Natural killer cell (primary cell): Measurements from ENCODE around the gene SLC29A4. TPM values are rescaled to one million over a fixed set of nuclear protein-coding genes. Genes with fewer than 3 reads are reported as not detected.

ENCODE experiments used
- ATAC-seq, 3 donors: fragments of 150-1000 bp in 2 of 3; fragments of 200-7000 bp in 1 of 3; cut with Tn5 transposase; 1 replicate in 1 of 3; 2 replicates in 2 of 3; pipeline ENCODE4 v1.10.0; 2021; ENCODE audit warnings: mild to moderate bottlenecking in 2 of 3, moderate library complexity in 2 of 3
- DNase-seq, 2 donors: peaks; one replicate each; pipeline versions ENCODE4 v3.0.0 to v3.0.0-alpha.2; 2013 to 2021; ENCODE audit warnings: mixed read lengths in 1 of 2
- H3K27ac ChIP-seq: one replicate; pipeline ENCODE4 v1.5.1; 2013; ENCODE audit warnings: mild to moderate bottlenecking, low read length
- H3K27me3 ChIP-seq: one replicate; pipeline ENCODE4 v1.6.1; 2013; ENCODE audit warnings: low read length; ENCODE audit not compliant: control insufficient read depth, insufficient read depth
- H3K36me3 ChIP-seq: one replicate; pipeline ENCODE4 v1.6.1; 2013; ENCODE audit warnings: low read length; ENCODE audit not compliant: control insufficient read depth, insufficient read depth
- H3K4me1 ChIP-seq: one replicate; pipeline ENCODE4 v1.6.1; 2013; ENCODE audit warnings: low read length; ENCODE audit not compliant: control insufficient read depth, insufficient read depth
- H3K4me3 ChIP-seq: one replicate; pipeline ENCODE4 v1.5.1; 2013; ENCODE audit warnings: low read length
- H3K9me3 ChIP-seq: one replicate; pipeline ENCODE4 v1.6.1; 2013; ENCODE audit warnings: low read length; ENCODE audit not compliant: control insufficient read depth, insufficient read depth
- H3K27ac Mint-ChIP-seq, 2 donors: one replicate each; pipeline ENCODE4 v1.8.0; 2022; ENCODE audit warnings: mild to moderate bottlenecking in 2 of 2, mixed read lengths in 2 of 2, moderate library complexity in 1 of 2
- H3K27me3 Mint-ChIP-seq, 2 donors: one replicate each; pipeline ENCODE4 v1.8.0; 2022; ENCODE audit warnings: low read depth in 2 of 2, mixed read lengths in 2 of 2
- H3K36me3 Mint-ChIP-seq: one replicate; pipeline ENCODE4 v1.8.0; 2022; ENCODE audit warnings: mixed read lengths
- H3K4me1 Mint-ChIP-seq, 2 donors: one replicate each; pipeline ENCODE4 v1.8.0; 2022; ENCODE audit warnings: mixed read lengths in 2 of 2
- H3K4me3 Mint-ChIP-seq: one replicate; pipeline ENCODE4 v1.8.0; 2022; ENCODE audit warnings: mild to moderate bottlenecking, moderate library complexity, mixed read lengths
- H3K9me3 Mint-ChIP-seq, 2 donors: one replicate each; pipeline ENCODE4 v1.8.0; 2022; ENCODE audit warnings: mixed read lengths in 2 of 2
- CTCF ChIP-seq: fragments of 200-600 bp; IDR thresholded peaks from one replicate; pipeline ENCODE4 v1.8.0; 2022; ENCODE audit warnings: antibody characterized with exemption
- WGBS: methylation state at CpG from one replicate; pipeline ENCODE4 v1.1.7; 2013; ENCODE audit warnings: missing lambda C conversion rate; ENCODE audit not compliant: insufficient coverage; 5-methylcytosine and 5-hydroxymethylcytosine counted together
- intact Hi-C: fragments of 100-400 bp; cut with micrococcal nuclease; formaldehyde crosslinking; loops from one replicate; pipeline ENCODE4 v1.14.2; 2022
- total RNA-seq, 4 donors: library from RNA; stranded (reverse); fragments of 120-200 nt in 1 of 4; gene quantifications; one replicate each; pipeline versions ENCODE4 v1.2.3 to v1.2.4, GENCODE V29; 2013 to 2022

SLC29A4 gene
- total RNA-seq, 3 donors from 2014 or later (not counting 1 experiment from before 2014, with no cell fraction given) = 0.16 to 0.95 (median 0.40) TPM

- WGBS = 97% methylated on average over 20 of the region's 21 CpGs
- no peak for TF ChIP-seq CTCF
- peak overlapping the region in 1 of 2 donors; percentile 38 for H3K27ac Mint-ChIP-seq
- DNase-seq (no peak), ATAC-seq (no peak)
- intact Hi-C loops = no loop called here
- H3K4me1 ChIP-seq = peaks cover 11% of the 10 kb centered on the region
- no peaks in the 10 kb centered on the region for H3K27me3 ChIP-seq
- peaks cover 9% of the 10 kb centered on the region for H3K36me3 Mint-ChIP-seq
- H3K4me3 Mint-ChIP-seq = no peak overlapping the region
- H3K9me3 Mint-ChIP-seq = no peaks in the 10 kb centered on the region
- no peaks in the 10 kb centered on the region for H3K27me3 Mint-ChIP-seq
- H3K9me3 ChIP-seq = peaks cover 4% of the 10 kb centered on the region
- H3K36me3 ChIP-seq = peaks cover 59% of the 10 kb centered on the region
- H3K4me3 ChIP-seq = no peak overlapping the region
- no peak overlapping the region for H3K27ac ChIP-seq
- peaks cover 11 to 22% of the 10 kb centered on the region in 2 donors for H3K4me1 Mint-ChIP-seq
Measured at GRCh38 chr7:5348134-5349004, 65.6 kb downstream of the SLC29A4 start.

- peaks cover 11 to 28% of the 10 kb centered on the region in 2 donors for H3K4me1 Mint-ChIP-seq
- H3K27me3 Mint-ChIP-seq = no peaks in the 10 kb centered on the region
- Histone ChIP-seq H3K36me3 (peaks cover 56% of the 10 kb centered on the region), H3K27ac (no peak overlapping the region), H3K9me3 (peaks cover 3% of the 10 kb centered on the region), H3K27me3 (no peaks in the 10 kb centered on the region), H3K4me1 (peaks cover 17% of the 10 kb centered on the region), H3K4me3 (no peak overlapping the region)
- no peak overlapping the region for H3K4me3 Mint-ChIP-seq
- no peak for TF ChIP-seq CTCF
- peaks cover 3% of the 10 kb centered on the region for H3K36me3 Mint-ChIP-seq
- no peak for DNase-seq
- intact Hi-C loops = no loop called here
- H3K27ac Mint-ChIP-seq = no peak overlapping the region
- H3K9me3 Mint-ChIP-seq = no peaks in the 10 kb centered on the region
- no peak for ATAC-seq
- 94% methylated on average over 17 of the region's 17 CpGs for WGBS
Measured at GRCh38 chr7:5349005-5349380, 66.2 kb downstream of the SLC29A4 start.

GRCh38 chr7:5349437-5350173 lies 66.9 kb downstream of the SLC29A4 start:
- Mint-ChIP-seq H3K4me3 (no peak overlapping the region), H3K4me1 (peaks cover 17 to 30% of the 10 kb centered on the region in 2 donors), H3K27me3 (no peaks in the 10 kb centered on the region), H3K9me3 (no peaks in the 10 kb centered on the region), H3K36me3 (no peaks in the 10 kb centered on the region), H3K27ac (no peak overlapping the region)
- Histone ChIP-seq H3K27ac (no peak overlapping the region), H3K4me1 (peaks cover 23% of the 10 kb centered on the region), H3K36me3 (peaks cover 50% of the 10 kb centered on the region), H3K27me3 (no peaks in the 10 kb centered on the region), H3K4me3 (no peak overlapping the region), H3K9me3 (no peaks in the 10 kb centered on the region)
- no peak for DNase-seq
- TF ChIP-seq CTCF = no peak
- WGBS = 97% methylated on average over 34 of the region's 34 CpGs
- intact Hi-C loops = no loop called here
- no peak for ATAC-seq
